ENCODE data around the gene SLC48A1. TPM values are rescaled to one million over a fixed set of nuclear protein-coding genes. Genes with fewer than 3 reads are reported as not detected.
A peak's percentile ranks its signal among the peaks of the same experiment; 100 is the strongest.
"Not testable (repeated sequence)": the region's sequence is repeated elsewhere in the genome, so short reads cannot be mapped to it uniquely, and the experiment has no call there.

SLC48A1 gene
- total and polyA plus RNA-seq, 3 experiments from 2014 or later: 9.1 to 11.5 (median 10.9) TPM

DNA sequence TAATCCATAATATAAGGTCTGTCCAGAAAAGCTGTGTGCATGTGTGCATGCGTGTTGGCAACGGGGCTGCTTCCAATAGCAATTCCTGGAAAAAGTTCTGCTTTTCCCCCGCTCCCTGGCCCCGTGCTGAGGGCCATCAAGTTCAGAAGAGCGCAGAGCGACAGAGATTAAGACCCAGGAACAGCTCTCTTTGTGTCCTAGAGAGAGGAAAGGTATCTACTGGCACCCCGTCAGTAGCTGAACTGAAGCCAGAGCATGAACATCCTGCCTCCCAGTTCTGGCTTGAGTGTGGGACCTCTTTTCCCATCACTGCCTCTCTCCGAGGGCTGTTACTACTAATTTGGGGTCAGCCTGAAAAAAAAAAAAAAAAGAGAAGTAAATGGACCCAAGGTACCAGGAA is 31.1 kb downstream of the SLC48A1 start:
- peaks cover 11% of the 10 kb centered on the region for H3K36me3 ChIP-seq (ENCODE audit: insufficient read depth, low read length)
- peaks cover 0 to 35% (median 1%) of the 10 kb centered on the region in 3 donors for H3K36me3 Mint-ChIP-seq
- no peaks in the 10 kb centered on the region for H3K9me3 ChIP-seq (ENCODE audit: low read length)
- DNase-seq: no peak
- no peaks in the 10 kb centered on the region for H3K27me3 ChIP-seq (ENCODE audit: insufficient read depth, low read length, poor library complexity, severe bottlenecking)
- no peak overlapping the region for H3K4me3 Mint-ChIP-seq
- H3K27me3 Mint-ChIP-seq: peaks cover 0 to 2% of the 10 kb centered on the region in 2 donors
- H3K27ac Mint-ChIP-seq: peak overlapping the region in 2 of 8 donors; percentile 29 to 85
- CTCF ChIA-PET: interaction anchor here (1.2 to 24.2 kb wide), 2 partner anchors 15 to 31 kb away, joined by 3 to 452 read pairs; partner anchors contain the start of gene HDAC7
- H3K4me1 ChIP-seq (ENCODE audit: insufficient read depth, low read length): peaks cover 94% of the 10 kb centered on the region
- peaks cover 80 to 93% (median 89%) of the 10 kb centered on the region in 3 donors for H3K4me1 Mint-ChIP-seq
- POLR2A ChIA-PET: interaction anchor here (0.7 to 1.0 kb wide), 3 partner anchors 8 to 32 kb away, joined by 3 to 4 read pairs (median 4); no protein-coding TSS in a partner anchor
- no peak overlapping the region for H3K27ac ChIP-seq (ENCODE audit: low read depth, low read length)
- no peak overlapping the region for H3K4me3 ChIP-seq (ENCODE audit: low read length)
- H3K9me3 Mint-ChIP-seq: no peaks in the 10 kb centered on the region

DNA sequence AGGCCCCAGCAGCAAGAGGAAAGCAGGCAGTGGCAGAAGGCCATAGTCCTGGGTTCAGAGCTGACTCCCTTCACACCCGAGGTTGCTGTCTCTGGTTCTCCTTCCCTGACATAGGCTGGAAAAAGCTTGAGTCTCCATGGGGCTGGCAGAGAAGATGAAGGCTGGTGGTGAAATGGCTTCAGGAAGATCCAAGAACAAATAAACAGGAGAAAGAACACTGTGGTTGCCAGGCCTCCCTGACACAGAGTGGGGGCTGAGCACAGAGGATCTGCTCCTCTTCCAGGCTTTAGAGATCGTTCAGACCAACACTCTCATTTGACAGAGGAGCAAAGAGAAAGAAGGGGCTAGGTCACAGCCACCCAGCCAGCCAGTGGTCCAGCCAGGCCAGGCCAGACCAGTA is 32.4 kb downstream of the SLC48A1 start:
- Mint-ChIP-seq H3K36me3 (peaks cover 0 to 27% (median 1%) of the 10 kb centered on the region in 3 donors), H3K27ac (peak overlapping the region; percentile 24 to 97 (median 72)), H3K4me1 (peaks cover 86 to 98% (median 97%) of the 10 kb centered on the region in 3 donors), H3K27me3 (peaks cover 0 to 2% of the 10 kb centered on the region in 2 donors), H3K9me3 (no peaks in the 10 kb centered on the region), H3K4me3 (peak overlapping the region in 2 of 7 donors; percentile 12 to 36)
- Histone ChIP-seq H3K27me3 (ENCODE audit: insufficient read depth, low read length, poor library complexity, severe bottlenecking) (no peaks in the 10 kb centered on the region), H3K9me3 (ENCODE audit: low read length) (no peaks in the 10 kb centered on the region), H3K4me3 (ENCODE audit: low read length) (peak overlapping the region; percentile 6), H3K27ac (ENCODE audit: low read depth, low read length) (no peak overlapping the region), H3K36me3 (ENCODE audit: insufficient read depth, low read length) (peaks cover 11% of the 10 kb centered on the region), H3K4me1 (ENCODE audit: insufficient read depth, low read length) (peaks cover 99% of the 10 kb centered on the region)
- ChIA-PET POLR2A (no interaction called here), CTCF (interaction anchor here (1.3 to 24.2 kb wide), 2 partner anchors 20 to 30 kb away, joined by 3 to 452 read pairs; no protein-coding TSS in a partner anchor)
- DNase-seq: no peak

GRCh38 chr12:47807338-47807737 is 34.3 kb downstream of the SLC48A1 start:
- Mint-ChIP-seq H3K27me3 (peaks cover 0 to 2% of the 10 kb centered on the region in 2 donors), H3K4me3 (peak overlapping the region in 6 of 7 donors; percentile 53 to 86 (median 71)), H3K4me1 (peaks cover 91 to 99% (median 99%) of the 10 kb centered on the region in 3 donors), H3K36me3 (peaks cover 0 to 21% (median 1%) of the 10 kb centered on the region in 3 donors), H3K9me3 (no peaks in the 10 kb centered on the region), H3K27ac (peak overlapping the region in 7 of 8 donors; percentile 88 to 97 (median 93))
- H3K4me1 ChIP-seq (ENCODE audit: insufficient read depth, low read length): peaks cover 99% of the 10 kb centered on the region
- peak overlapping the region; percentile 69 for H3K27ac ChIP-seq (ENCODE audit: low read depth, low read length)
- CTCF ChIA-PET: interaction anchor here (1.2 to 24.2 kb wide), 11 partner anchors 10 to 156 kb away, joined by 3 to 452 read pairs (median 9); partner anchors contain the start of genes HDAC7, SLC48A1 and TMEM106C
- no peaks in the 10 kb centered on the region for H3K9me3 ChIP-seq (ENCODE audit: low read length)
- no peaks in the 10 kb centered on the region for H3K27me3 ChIP-seq (ENCODE audit: insufficient read depth, low read length, poor library complexity, severe bottlenecking)
- peak overlapping the region; percentile 69 for H3K4me3 ChIP-seq (ENCODE audit: low read length)
- POLR2A ChIA-PET: interaction anchor here (1.0 to 1.9 kb wide), 7 partner anchors 11 to 101 kb away, joined by 3 to 23 read pairs (median 4); partner anchors contain the start of gene RPAP3
- peaks cover 7% of the 10 kb centered on the region for H3K36me3 ChIP-seq (ENCODE audit: insufficient read depth, low read length)
- DNase-seq: no peak

DNA sequence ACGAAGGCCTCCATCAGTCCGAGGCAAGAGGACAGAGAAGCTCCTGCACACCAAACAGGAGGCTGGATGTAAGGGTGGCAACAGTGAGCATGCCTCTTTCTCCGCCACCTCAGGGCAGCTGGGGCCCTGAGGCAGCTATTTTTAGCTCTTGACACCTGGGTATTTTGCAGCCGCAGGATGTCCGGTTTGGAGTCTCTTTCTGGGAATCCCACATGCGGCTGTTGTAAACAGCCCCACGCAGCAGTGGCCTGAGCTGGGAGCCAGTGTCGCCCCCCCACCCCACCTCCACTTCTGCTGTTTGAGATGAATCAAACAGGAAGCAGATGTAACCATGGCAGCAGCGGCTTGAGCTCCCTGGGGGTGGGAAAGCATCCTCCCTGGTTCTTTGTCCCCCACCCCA is 35.0 kb downstream of the SLC48A1 start:
- peak overlapping the region; percentile 88 to 97 (median 94) for H3K27ac Mint-ChIP-seq
- CTCF ChIA-PET: interaction anchor here (0.9 to 24.2 kb wide), 16 partner anchors 10 to 155 kb away, joined by 3 to 452 read pairs (median 6); partner anchors contain the start of genes HDAC7, SLC48A1 and TMEM106C
- H3K27ac ChIP-seq (ENCODE audit: low read depth, low read length): peak overlapping the region; percentile 69
- H3K4me3 ChIP-seq (ENCODE audit: low read length): peak overlapping the region; percentile 69
- H3K27me3 Mint-ChIP-seq: peaks cover 0 to 2% of the 10 kb centered on the region in 2 donors
- peaks cover 0 to 21% (median 1%) of the 10 kb centered on the region in 3 donors for H3K36me3 Mint-ChIP-seq
- no peaks in the 10 kb centered on the region for H3K9me3 ChIP-seq (ENCODE audit: low read length)
- H3K4me1 ChIP-seq (ENCODE audit: insufficient read depth, low read length): peaks cover 97% of the 10 kb centered on the region
- peaks cover 7% of the 10 kb centered on the region for H3K36me3 ChIP-seq (ENCODE audit: insufficient read depth, low read length)
- peaks cover 89 to 99% (median 98%) of the 10 kb centered on the region in 3 donors for H3K4me1 Mint-ChIP-seq
- H3K4me3 Mint-ChIP-seq: peak overlapping the region; percentile 59 to 86 (median 69)
- no peaks in the 10 kb centered on the region for H3K9me3 Mint-ChIP-seq
- no peaks in the 10 kb centered on the region for H3K27me3 ChIP-seq (ENCODE audit: insufficient read depth, low read length, poor library complexity, severe bottlenecking)
- POLR2A ChIA-PET: interaction anchor here (0.5 to 1.9 kb wide), 10 partner anchors 10 to 1400 kb away, joined by 3 to 23 read pairs (median 4); partner anchors contain the start of gene RPAP3
- DNase-seq: peak; percentile 55 to 87 (median 70)

DNA sequence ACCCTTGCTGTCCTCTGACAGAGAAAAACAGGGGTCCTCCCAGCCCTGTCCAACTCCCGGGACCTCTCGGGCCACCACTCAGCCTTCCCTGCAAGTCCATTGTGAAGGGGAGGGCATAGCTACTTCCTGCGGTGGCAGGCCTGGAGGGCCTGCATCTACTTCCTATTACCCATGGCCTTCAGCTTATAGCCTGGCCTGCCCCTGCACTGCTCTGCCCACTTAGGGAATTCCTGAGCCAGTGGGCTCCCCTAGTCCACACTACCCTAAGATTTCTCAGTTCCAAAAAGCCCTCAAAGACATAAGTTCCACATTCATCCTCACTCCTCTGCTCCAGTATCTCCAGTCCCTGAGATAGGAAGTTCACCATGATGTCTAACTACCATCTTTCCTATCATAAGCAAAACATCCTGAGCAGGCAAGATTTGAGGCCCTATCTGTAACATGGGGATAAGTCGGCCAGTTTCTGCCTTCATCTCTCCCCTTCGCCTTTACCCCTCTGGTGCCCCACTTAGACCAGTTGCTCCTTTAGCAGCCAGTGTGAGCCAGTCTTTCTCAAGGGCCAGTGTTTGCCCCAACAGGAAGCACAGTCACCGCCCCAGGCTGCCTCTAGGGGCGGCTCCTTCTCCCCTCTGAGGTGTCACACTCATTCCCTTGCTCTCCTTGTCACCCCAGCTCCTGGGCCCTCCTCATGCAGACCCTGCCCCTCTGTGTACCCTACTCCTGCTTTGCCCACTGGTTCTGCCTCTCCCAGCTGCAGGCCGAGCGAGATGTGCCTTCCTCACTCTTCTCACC is 35.7 kb downstream of the SLC48A1 start:
- Mint-ChIP-seq H3K4me1 (peaks cover 89 to 99% (median 98%) of the 10 kb centered on the region in 3 donors), H3K27ac (peak overlapping the region; percentile 88 to 97 (median 94)), H3K27me3 (peaks cover 0 to 4% of the 10 kb centered on the region in 2 donors), H3K9me3 (no peaks in the 10 kb centered on the region), H3K4me3 (peak overlapping the region; percentile 59 to 86 (median 69)), H3K36me3 (peaks cover 0 to 18% (median 1%) of the 10 kb centered on the region in 3 donors)
- Histone ChIP-seq H3K9me3 (ENCODE audit: low read length) (no peaks in the 10 kb centered on the region), H3K4me1 (ENCODE audit: insufficient read depth, low read length) (peaks cover 97% of the 10 kb centered on the region), H3K36me3 (ENCODE audit: insufficient read depth, low read length) (peaks cover 7% of the 10 kb centered on the region), H3K27ac (ENCODE audit: low read depth, low read length) (peak overlapping the region; percentile 69), H3K4me3 (ENCODE audit: low read length) (peak overlapping the region; percentile 69), H3K27me3 (ENCODE audit: insufficient read depth, low read length, poor library complexity, severe bottlenecking) (no peaks in the 10 kb centered on the region)
- POLR2A ChIA-PET: interaction anchor here (0.5 to 1.9 kb wide), 9 partner anchors 9 to 1399 kb away, joined by 3 to 23 read pairs (median 3); partner anchors contain the start of gene RPAP3
- CTCF ChIA-PET: interaction anchor here (0.9 to 24.2 kb wide), 17 partner anchors 10 to 155 kb away, joined by 3 to 452 read pairs (median 6); partner anchors contain the start of genes HDAC7, SLC48A1 and TMEM106C
- DNase-seq: peak in 3 of 5 donors; percentile 39 to 62 (median 46)

DNA sequence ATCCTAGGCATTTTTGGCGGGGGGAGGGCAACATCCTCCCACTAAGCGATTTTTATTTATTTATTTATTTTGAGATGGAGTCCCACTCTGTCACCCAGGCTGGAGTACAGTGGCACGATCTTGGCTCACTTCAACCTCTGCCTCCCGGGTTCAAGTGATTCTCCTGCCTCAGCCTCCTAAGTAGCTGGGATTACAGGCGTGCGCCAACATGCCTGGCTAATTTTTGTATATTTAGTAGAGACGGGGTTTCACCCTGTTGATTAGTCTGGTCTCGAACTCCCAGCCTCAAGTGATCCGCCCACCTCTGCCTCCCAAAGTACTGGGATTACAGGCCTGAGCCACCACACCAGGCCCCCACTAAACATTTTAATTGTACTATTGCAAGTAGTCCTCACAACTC is 36.5 kb downstream of the SLC48A1 start:
- H3K4me1 ChIP-seq (ENCODE audit: insufficient read depth, low read length): peaks cover 97% of the 10 kb centered on the region
- H3K4me3 ChIP-seq (ENCODE audit: low read length); H3K27me3 ChIP-seq (ENCODE audit: insufficient read depth, low read length, poor library complexity, severe bottlenecking); H3K9me3 ChIP-seq (ENCODE audit: low read length); POLR2A ChIA-PET; DNase-seq; H3K27ac ChIP-seq (ENCODE audit: low read depth, low read length); H3K27me3 Mint-ChIP-seq; H3K9me3 Mint-ChIP-seq; H3K36me3 ChIP-seq (ENCODE audit: insufficient read depth, low read length): not testable (repeated sequence)
- Mint-ChIP-seq H3K4me3 (peak overlapping the region in 1 of 7 donors; percentile 28), H3K27ac (peak overlapping the region in 7 of 8 donors; percentile 60 to 97 (median 72)), H3K4me1 (peaks cover 90 to 99% (median 98%) of the 10 kb centered on the region in 3 donors), H3K36me3 (peaks cover 0 to 15% (median 1%) of the 10 kb centered on the region in 3 donors)
- CTCF ChIA-PET: interaction anchor here (1.0 to 24.2 kb wide), 8 partner anchors 9 to 67 kb away, joined by 3 to 452 read pairs (median 6); partner anchors contain the start of genes HDAC7 and SLC48A1

DNA sequence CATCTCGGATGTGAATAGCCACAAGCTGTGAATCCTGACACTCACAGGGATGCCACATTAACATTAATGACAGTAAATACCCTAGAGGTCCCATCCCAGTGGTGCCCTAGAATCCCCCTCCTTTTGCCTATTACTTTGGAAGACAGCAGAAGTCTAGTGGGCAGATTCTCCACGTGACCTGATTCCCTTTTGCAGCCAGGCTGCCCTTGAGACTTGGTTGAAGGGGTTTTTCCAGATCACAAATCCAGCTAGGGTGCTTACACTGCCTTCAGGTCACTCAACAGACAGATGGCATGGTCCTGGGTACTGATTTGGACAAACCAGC is 38.0 kb downstream of the SLC48A1 start:
- ChIA-PET POLR2A (interaction anchor here (0.9 to 1.4 kb wide), 3 partner anchors 8 to 22 kb away, joined by 4 to 8 read pairs (median 5); partner anchors contain the start of gene HDAC7), CTCF (interaction anchor here (0.9 to 24.2 kb wide), 4 partner anchors 24 to 68 kb away, joined by 3 to 452 read pairs (median 4); partner anchors contain the start of gene SLC48A1)
- H3K4me3 Mint-ChIP-seq: peak overlapping the region; percentile 56 to 85 (median 78)
- H3K27ac Mint-ChIP-seq: peak overlapping the region; percentile 72 to 99 (median 93)
- no peaks in the 10 kb centered on the region for H3K9me3 Mint-ChIP-seq
- no peak for DNase-seq
- peaks cover 94% of the 10 kb centered on the region for H3K4me1 ChIP-seq (ENCODE audit: insufficient read depth, low read length)
- H3K27me3 Mint-ChIP-seq: peaks cover 0 to 4% of the 10 kb centered on the region in 2 donors
- no peak overlapping the region for H3K27ac ChIP-seq (ENCODE audit: low read depth, low read length)
- H3K36me3 Mint-ChIP-seq: peaks cover 0 to 1% (median 0%) of the 10 kb centered on the region in 3 donors
- H3K4me1 Mint-ChIP-seq: peaks cover 87 to 99% (median 98%) of the 10 kb centered on the region in 3 donors
- no peaks in the 10 kb centered on the region for H3K9me3 ChIP-seq (ENCODE audit: low read length)
- no peaks in the 10 kb centered on the region for H3K27me3 ChIP-seq (ENCODE audit: insufficient read depth, low read length, poor library complexity, severe bottlenecking)
- H3K36me3 ChIP-seq (ENCODE audit: insufficient read depth, low read length): peaks cover 2% of the 10 kb centered on the region
- H3K4me3 ChIP-seq (ENCODE audit: low read length): peak overlapping the region; percentile 19
